Right lobe of liver (tissue), 4 donors: Measurements from ENCODE around the gene PHKG1.

ENCODE experiments used
- POLR2A ChIP-seq: fragments of 450-650 bp; IDR thresholded peaks from one replicate; pipeline ENCODE4 v1.6.1; 2017; ENCODE audit warnings: antibody characterized with exemption, mild to moderate bottlenecking
- TF ChIP-seq, protein P1 (sequence below), 4 donors: fragments of 200-600 bp in 3 of 4; fragments of 450-650 bp in 1 of 4; IDR thresholded peaks; one replicate each; pipeline versions ENCODE4 v1.5.1 to v1.8.0; 2016 to 2022; ENCODE audit warnings: antibody characterized with exemption in 4 of 4, mild to moderate bottlenecking in 2 of 4
- donor health status: DM: no; HTN: no; CAD: no.
- donor health status: DM: no; HTN: no; CAD: no.
- donor health status: DM: no; HTN: yes; CAD: no.

DNA sequence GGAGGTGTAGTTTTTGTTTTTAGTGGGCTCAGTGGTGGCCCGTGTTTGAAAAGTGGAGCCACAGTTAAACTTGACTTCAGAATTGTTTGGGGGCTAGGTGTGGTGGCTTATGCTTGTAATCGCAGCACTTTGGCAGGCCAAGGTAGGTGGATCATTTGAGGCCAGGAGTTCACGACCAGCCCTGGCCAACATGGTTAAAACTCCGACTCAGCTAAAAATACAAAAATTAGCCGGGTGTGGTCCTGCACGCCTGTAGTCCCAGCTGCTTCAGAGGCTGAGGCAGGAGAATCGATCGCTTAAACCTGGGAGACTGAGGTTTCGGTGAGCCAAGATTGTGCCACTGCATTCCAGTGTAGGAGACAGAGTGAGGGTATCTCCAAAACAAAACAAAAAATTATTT, 39.4 kb downstream of the PHKG1 start:
- TF ChIP-seq, protein P1, sequence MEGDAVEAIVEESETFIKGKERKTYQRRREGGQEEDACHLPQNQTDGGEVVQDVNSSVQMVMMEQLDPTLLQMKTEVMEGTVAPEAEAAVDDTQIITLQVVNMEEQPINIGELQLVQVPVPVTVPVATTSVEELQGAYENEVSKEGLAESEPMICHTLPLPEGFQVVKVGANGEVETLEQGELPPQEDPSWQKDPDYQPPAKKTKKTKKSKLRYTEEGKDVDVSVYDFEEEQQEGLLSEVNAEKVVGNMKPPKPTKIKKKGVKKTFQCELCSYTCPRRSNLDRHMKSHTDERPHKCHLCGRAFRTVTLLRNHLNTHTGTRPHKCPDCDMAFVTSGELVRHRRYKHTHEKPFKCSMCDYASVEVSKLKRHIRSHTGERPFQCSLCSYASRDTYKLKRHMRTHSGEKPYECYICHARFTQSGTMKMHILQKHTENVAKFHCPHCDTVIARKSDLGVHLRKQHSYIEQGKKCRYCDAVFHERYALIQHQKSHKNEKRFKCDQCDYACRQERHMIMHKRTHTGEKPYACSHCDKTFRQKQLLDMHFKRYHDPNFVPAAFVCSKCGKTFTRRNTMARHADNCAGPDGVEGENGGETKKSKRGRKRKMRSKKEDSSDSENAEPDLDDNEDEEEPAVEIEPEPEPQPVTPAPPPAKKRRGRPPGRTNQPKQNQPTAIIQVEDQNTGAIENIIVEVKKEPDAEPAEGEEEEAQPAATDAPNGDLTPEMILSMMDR (IDR thresholded peaks at IDR 0.05): no peak
- TF ChIP-seq POLR2A: no peak
